T-helper 1 cell treated with Interleukin-12 subunit alpha and Interleukin-12 subunit beta and Interleukin-4 antibody, amounts not matched to agents 30 ng/mL and 1 ng/mL, for 36 hours (primary cell): Measurements from ENCODE around the gene TYW1B. TPM values are rescaled to one million over a fixed set of nuclear protein-coding genes. Genes with fewer than 3 reads are reported as not detected.
"Not testable (repeated sequence)": the region's sequence is repeated elsewhere in the genome, so short reads cannot be mapped to it uniquely, and the experiment has no call there.

Experiments
- intact Hi-C: fragments of 100-400 bp; cut with micrococcal nuclease; formaldehyde crosslinking; loops from one replicate; pipeline ENCODE4 v1.15.1; 2024
- total RNA-seq: library from RNA; stranded (reverse); gene quantifications from 2 replicates; pipeline ENCODE4 v1.2.3, GENCODE V29; 2022

The TYW1B gene
- total RNA-seq, 1 donor from 2014 or later = 3.9 TPM

GRCh38 chr7:72561988-72562387, 266.0 kb downstream of the TYW1B start:
- intact Hi-C loops = not testable (repeated sequence)

GRCh38 chr7:72559546-72559945, 268.5 kb downstream of the TYW1B start:
- intact Hi-C loops = not testable (repeated sequence)

GRCh38 chr7:72556733-72557132, 271.3 kb downstream of the TYW1B start:
- intact Hi-C loops = not testable (repeated sequence)

GRCh38 chr7:72555238-72555637, 272.8 kb downstream of the TYW1B start:
- intact Hi-C loops = not testable (repeated sequence)

- intact Hi-C loops = not testable (repeated sequence)
Measured at GRCh38 chr7:72554401-72554800, 273.6 kb downstream of the TYW1B start.

GRCh38 chr7:72550454-72550853, 277.5 kb downstream of the TYW1B start:
- intact Hi-C loops = not testable (repeated sequence)

GRCh38 chr7:72546586-72547237, 281.3 kb downstream of the TYW1B start:
- intact Hi-C loops = not testable (repeated sequence)

GRCh38 chr7:72544531-72544930, 283.5 kb downstream of the TYW1B start:
- intact Hi-C loops = not testable (repeated sequence)

- intact Hi-C loops = no loop called here
Measured at GRCh38 chr7:72540923-72541322, 287.1 kb downstream of the TYW1B start.

GRCh38 chr7:72540106-72540611, 287.8 kb downstream of the TYW1B start:
- intact Hi-C loops = no loop called here

GRCh38 chr7:72539702-72540101, 288.3 kb downstream of the TYW1B start:
- intact Hi-C loops = no loop called here

GRCh38 chr7:72538856-72539255, 289.1 kb downstream of the TYW1B start:
- intact Hi-C loops = no loop called here

GRCh38 chr7:72538147-72538546, 289.9 kb downstream of the TYW1B start:
- intact Hi-C loops = no loop called here

GRCh38 chr7:72536038-72536437, 292.0 kb downstream of the TYW1B start:
- intact Hi-C loops = not testable (repeated sequence)

GRCh38 chr7:72531048-72531447, 297.0 kb downstream of the TYW1B start:
- intact Hi-C loops = not testable (repeated sequence)

Other genes starting within 250 kb of the TYW1B start
- gene POM121, start 96.9 kb upstream of the TYW1B start, total RNA-seq = 56.9 and 58.3 TPM in 2 replicates
- gene TRIM74, start 141.3 kb upstream of the TYW1B start, total RNA-seq = 2.6 and 3.3 TPM in 2 replicates
- gene SPDYE8, start 201.6 kb upstream of the TYW1B start, total RNA-seq = not detected in 2 replicates
- gene SPDYE11, start 229.7 kb upstream of the TYW1B start, total RNA-seq = not detected in 2 replicates